IMR-90 (cell line): Measurements from ENCODE around the gene ATRNL1. TPM values are rescaled to one million over a fixed set of nuclear protein-coding genes. Genes with fewer than 3 reads are reported as not detected.

Experiments used
- ATAC-seq: fragments of 200-7000 bp; cut with Tn5 transposase; 2 replicates; pipeline ENCODE4 v1.9.1; 2020; ENCODE audit warnings: low read depth, mild to moderate bottlenecking, moderate library complexity
- BruUV-seq: library from RNA; stranded (reverse); fragments of 400-500 nt; replicated peaks from 2 replicates; lab custom pipeline; 2021; lab: Mats Ljungman, UMichigan
- CTCF ChIA-PET: fragments of 300-600 bp; formaldehyde crosslinking; extraction: SDS; loops from one replicate; lab custom pipeline; 2021; ENCODE audit warnings: antibody characterized with exemption; lab: Yijun Ruan, JAX
- POLR2A ChIA-PET: fragments of 300-600 bp; sonication (Branson Sonifier 250); formaldehyde crosslinking; loops from one replicate; lab custom pipeline; 2022; ENCODE audit warnings: antibody characterized with exemption; ENCODE audit not compliant: unreplicated experiment; lab: Charles Lee
- DNase-seq: peaks from one replicate; pipeline ENCODE4 v3.0.0; 2013
- H2AFZ ChIP-seq: replicated peaks from 2 replicates; pipeline ENCODE3; 2013; ENCODE audit warnings: low read length, mild to moderate bottlenecking; ENCODE audit not compliant: poor library complexity
- H2AK5ac ChIP-seq: 2 replicates; pipeline ENCODE4 v1.6.1; 2013; ENCODE audit warnings: low read depth, low read length, inconsistent platforms
- H2AK9ac ChIP-seq: replicated peaks from 2 replicates; pipeline ENCODE3; 2013; ENCODE audit warnings: mild to moderate bottlenecking, low read depth, low read length, moderate library complexity; ENCODE audit not compliant: poor library complexity
- H2BK120ac ChIP-seq: 2 replicates; pipeline ENCODE4 v1.6.1; 2013; ENCODE audit warnings: low read depth, low read length, inconsistent platforms
- H2BK15ac ChIP-seq: 3 replicates; pipeline ENCODE4 v1.6.1; 2013; ENCODE audit warnings: low read depth, low read length, inconsistent platforms
- H2BK20ac ChIP-seq: 2 replicates; pipeline ENCODE4 v1.6.1; 2013; ENCODE audit warnings: low read depth, mild to moderate bottlenecking, inconsistent platforms, low read length, moderate library complexity
- H2BK5ac ChIP-seq: 2 replicates; pipeline ENCODE4 v1.6.1; 2013; ENCODE audit warnings: mild to moderate bottlenecking, low read depth, low read length, inconsistent platforms; ENCODE audit not compliant: poor library complexity, severe bottlenecking
- H3K14ac ChIP-seq: replicated peaks from 2 replicates; pipeline ENCODE4 v1.6.1; 2013; ENCODE audit warnings: low read depth, low read length, inconsistent platforms
- H3K18ac ChIP-seq: 2 replicates; pipeline ENCODE4 v1.6.1; 2013; ENCODE audit warnings: low read depth, low read length, control low read depth
- H3K23ac ChIP-seq: 2 replicates; pipeline ENCODE4 v1.6.1; 2013; ENCODE audit warnings: low read depth, low read length, inconsistent platforms
- H3K27ac ChIP-seq: 2 replicates; pipeline ENCODE4 v1.5.1; 2013; ENCODE audit warnings: mild to moderate bottlenecking, control low read depth, low read length; ENCODE audit not compliant: insufficient read depth
- H3K27me3 ChIP-seq: 2 replicates; pipeline ENCODE4 v1.6.1; 2013; ENCODE audit warnings: low read length; ENCODE audit not compliant: control insufficient read depth, insufficient read depth
- H3K36me3 ChIP-seq: 2 replicates; pipeline ENCODE4 v1.6.1; 2013; ENCODE audit warnings: low read length, mixed read lengths; ENCODE audit not compliant: control insufficient read depth, insufficient read depth
- H3K4ac ChIP-seq: 2 replicates; pipeline ENCODE4 v1.6.1; 2013; ENCODE audit warnings: low read depth, low read length, inconsistent platforms
- H3K4me1 ChIP-seq: 2 replicates; pipeline ENCODE4 v1.6.1; 2013; ENCODE audit warnings: low read length, mixed read lengths; ENCODE audit not compliant: control insufficient read depth, insufficient read depth
- H3K4me2 ChIP-seq: 2 replicates; pipeline ENCODE4 v1.6.1; 2013; ENCODE audit warnings: low read depth, mild to moderate bottlenecking, control low read depth, low read length, moderate library complexity
- H3K4me3 ChIP-seq: 2 replicates; pipeline ENCODE4 v1.5.1; 2013; ENCODE audit warnings: low read depth, mild to moderate bottlenecking, control low read depth, low read length, moderate library complexity; ENCODE audit not compliant: insufficient read depth
- H3K56ac ChIP-seq: 2 replicates; pipeline ENCODE4 v1.6.1; 2013; ENCODE audit warnings: low read length, inconsistent platforms; ENCODE audit not compliant: insufficient read depth; ENCODE audit errors: extremely low read depth
- H3K79me1 ChIP-seq, 2 experiments: 2 replicates each; pipeline ENCODE4 v1.6.1; 2013; ENCODE audit warnings: low read length in 2 of 2, inconsistent platforms in 1 of 2, low read depth in 1 of 2
- H3K9ac ChIP-seq: 2 replicates; pipeline ENCODE4 v1.6.1; 2013; ENCODE audit warnings: low read depth, low read length, control low read depth
- H3K9me1 ChIP-seq: 2 replicates; pipeline ENCODE4 v1.6.1; 2013; ENCODE audit warnings: low read length, inconsistent platforms; ENCODE audit not compliant: insufficient read depth
- H3K9me3 ChIP-seq: 2 replicates; pipeline ENCODE4 v1.6.1; 2013; ENCODE audit warnings: low read length; ENCODE audit not compliant: control insufficient read depth, insufficient read depth
- H4K20me1 ChIP-seq: 2 replicates; pipeline ENCODE4 v1.6.1; 2013; ENCODE audit warnings: low read length, inconsistent platforms; ENCODE audit not compliant: insufficient read depth
- H4K5ac ChIP-seq: 2 replicates; pipeline ENCODE4 v1.6.1; 2013; ENCODE audit warnings: mild to moderate bottlenecking, low read depth, low read length, control low read depth
- H4K8ac ChIP-seq, 2 experiments: 2 replicates each; pipeline ENCODE4 v1.6.1; 2013; ENCODE audit warnings: low read depth in 2 of 2, low read length in 2 of 2, control low read depth in 1 of 2, inconsistent platforms in 1 of 2
- H4K91ac ChIP-seq: 2 replicates; pipeline ENCODE4 v1.6.1; 2013; ENCODE audit warnings: low read depth, low read length, inconsistent platforms; ENCODE audit not compliant: insufficient read depth
- BHLHE40 ChIP-seq: fragments of 150-350 bp; IDR thresholded peaks from 2 replicates; pipeline ENCODE4 v1.6.1; 2016; ENCODE audit warnings: mild to moderate bottlenecking, low read depth, low read length
- CHD1 ChIP-seq: IDR thresholded peaks from 2 replicates; pipeline ENCODE4 v1.6.1; 2012; ENCODE audit warnings: low read depth, low read length, improper control_type of control experiment
- CTCF ChIP-seq: conservative IDR thresholded peaks from 2 replicates; pipeline ENCODE4 v1.5.1; 2012; ENCODE audit warnings: mild to moderate bottlenecking, low read depth, low read length, improper control_type of control experiment
- RFX5 ChIP-seq: IDR thresholded peaks from 2 replicates; pipeline ENCODE4 v1.8.0; 2012; ENCODE audit warnings: low read depth, mild to moderate bottlenecking, low read length, moderate library complexity
- WGBS, 2 experiments: methylation state at CpG; one replicate each; pipeline versions ENCODE4 v1.1.5 to v1.1.7; 2013; ENCODE audit warnings: missing lambda C conversion rate in 2 of 2; ENCODE audit not compliant: insufficient read length in 1 of 2; ENCODE audit errors: extremely low coverage in 2 of 2; 5-methylcytosine and 5-hydroxymethylcytosine counted together
- dilution Hi-C: fragments of 300-500 bp; cut with HindIII; formaldehyde crosslinking; loops from one replicate; pipeline ENCODE4 v1.14.3; 2018; ENCODE audit warnings: low sequenced_read_pairs; ENCODE audit not compliant: unreplicated experiment
- in situ Hi-C: fragments of 300-500 bp; cut with MboI; formaldehyde crosslinking; loops from 3 replicates; pipeline ENCODE4 v1.14.3; 2019; ENCODE audit warnings: low sequenced_read_pairs, inconsistent platforms, mixed read lengths
- intact Hi-C: fragments of 100-400 bp; cut with micrococcal nuclease; formaldehyde crosslinking; loops from 2 replicates; pipeline ENCODE4 v1.10.0; 2022
- polyA plus RNA-seq, 3 experiments: library from polyadenylated mRNA; depleted of rRNA; stranded (reverse); fragments of >200 nt; gene quantifications; 2 replicates each; pipeline ENCODE4 v1.2.3, GENCODE V29; 2012; ENCODE audit warnings: low replicate concordance in 1 of 3
- total RNA-seq: library from RNA; depleted of rRNA; stranded (reverse); fragments of >200 nt; gene quantifications from 2 replicates; pipeline ENCODE4 v1.2.3, GENCODE V29; 2012

ATRNL1 gene
- total and polyA plus RNA-seq, 2 of the 4 experiments (the other 2 are of a cell fraction), result 0.18 to 0.19 TPM

DNA sequence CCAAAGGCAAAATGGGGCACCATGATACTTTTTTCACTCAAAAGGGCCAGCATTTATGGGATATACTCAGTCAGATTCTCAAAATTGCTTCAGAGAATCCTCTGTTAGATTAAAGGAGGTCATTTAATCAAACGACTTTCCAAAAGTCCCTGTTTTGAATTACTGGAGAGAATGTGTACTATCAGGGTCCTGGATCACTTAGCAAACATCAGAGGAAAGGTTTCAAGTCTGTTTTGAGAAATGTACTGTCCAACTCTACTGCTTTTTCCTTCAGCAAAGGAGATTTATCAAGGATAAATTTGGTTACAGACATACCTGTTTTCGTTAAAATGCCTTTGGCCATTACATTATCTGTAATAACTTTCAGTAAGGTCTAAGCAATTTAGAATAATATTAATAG lies 838.9 kb downstream of the ATRNL1 start:
- Histone ChIP-seq H3K23ac (no peak overlapping the region), H3K4me1 (no peaks in the 10 kb centered on the region), H3K14ac (no peak overlapping the region), H4K5ac (no peak overlapping the region), H3K4me2 (no peak overlapping the region), H3K9me3 (no peaks in the 10 kb centered on the region), H3K4ac (no peak overlapping the region), H4K91ac (no peak overlapping the region), H2BK120ac (no peak overlapping the region), H2BK15ac (no peak overlapping the region), H2AK9ac (no peak overlapping the region), H2BK5ac (no peak overlapping the region), H3K27ac (no peak overlapping the region), H3K79me1 (no peaks in the 10 kb centered on the region), H3K9ac (no peak overlapping the region), H2AK5ac (no peak overlapping the region), H3K4me3 (no peak overlapping the region), H4K8ac (no peak overlapping the region), H3K9me1 (no peaks in the 10 kb centered on the region), H4K20me1 (no peaks in the 10 kb centered on the region), H3K27me3 (no peaks in the 10 kb centered on the region), H3K36me3 (no peaks in the 10 kb centered on the region), H2AFZ (no peak overlapping the region), H2BK20ac (no peak overlapping the region), H3K56ac (no peak overlapping the region), H3K18ac (no peak overlapping the region)
- intact Hi-C loops, result no loop called here
- no TSS peak for BruUV-seq
- DNase-seq, result no peak
- no peak for ATAC-seq
- WGBS, 2 experiments, result no CpG with 5 or more reads among the region's 2 CpGs
- in situ Hi-C loops, result no loop called here
- ChIA-PET POLR2A (no interaction called here), CTCF (interaction anchor here (1.1 kb wide), 1 partner anchor 354 kb away, joined by 5 read pairs; no protein-coding TSS in a partner anchor)
- dilution Hi-C loops, result no loop called here
- no peak for TF ChIP-seq CHD1
- no peak for TF ChIP-seq RFX5
- no peak for TF ChIP-seq BHLHE40
- TF ChIP-seq CTCF, result no peak
